HG02678 (cell line): ENCODE measurements around the gene FBXO31.

Experiments used
- ATAC-seq: cut with Tn5 transposase; IDR thresholded peaks from one replicate; pipeline ENCODE4 v1.9.1; 2021; ENCODE audit warnings: mild to moderate bottlenecking, moderate library complexity; ENCODE audit not compliant: unreplicated experiment

The FBXO31 gene, protein sequence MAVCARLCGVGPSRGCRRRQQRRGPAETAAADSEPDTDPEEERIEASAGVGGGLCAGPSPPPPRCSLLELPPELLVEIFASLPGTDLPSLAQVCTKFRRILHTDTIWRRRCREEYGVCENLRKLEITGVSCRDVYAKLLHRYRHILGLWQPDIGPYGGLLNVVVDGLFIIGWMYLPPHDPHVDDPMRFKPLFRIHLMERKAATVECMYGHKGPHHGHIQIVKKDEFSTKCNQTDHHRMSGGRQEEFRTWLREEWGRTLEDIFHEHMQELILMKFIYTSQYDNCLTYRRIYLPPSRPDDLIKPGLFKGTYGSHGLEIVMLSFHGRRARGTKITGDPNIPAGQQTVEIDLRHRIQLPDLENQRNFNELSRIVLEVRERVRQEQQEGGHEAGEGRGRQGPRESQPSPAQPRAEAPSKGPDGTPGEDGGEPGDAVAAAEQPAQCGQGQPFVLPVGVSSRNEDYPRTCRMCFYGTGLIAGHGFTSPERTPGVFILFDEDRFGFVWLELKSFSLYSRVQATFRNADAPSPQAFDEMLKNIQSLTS

DNA sequence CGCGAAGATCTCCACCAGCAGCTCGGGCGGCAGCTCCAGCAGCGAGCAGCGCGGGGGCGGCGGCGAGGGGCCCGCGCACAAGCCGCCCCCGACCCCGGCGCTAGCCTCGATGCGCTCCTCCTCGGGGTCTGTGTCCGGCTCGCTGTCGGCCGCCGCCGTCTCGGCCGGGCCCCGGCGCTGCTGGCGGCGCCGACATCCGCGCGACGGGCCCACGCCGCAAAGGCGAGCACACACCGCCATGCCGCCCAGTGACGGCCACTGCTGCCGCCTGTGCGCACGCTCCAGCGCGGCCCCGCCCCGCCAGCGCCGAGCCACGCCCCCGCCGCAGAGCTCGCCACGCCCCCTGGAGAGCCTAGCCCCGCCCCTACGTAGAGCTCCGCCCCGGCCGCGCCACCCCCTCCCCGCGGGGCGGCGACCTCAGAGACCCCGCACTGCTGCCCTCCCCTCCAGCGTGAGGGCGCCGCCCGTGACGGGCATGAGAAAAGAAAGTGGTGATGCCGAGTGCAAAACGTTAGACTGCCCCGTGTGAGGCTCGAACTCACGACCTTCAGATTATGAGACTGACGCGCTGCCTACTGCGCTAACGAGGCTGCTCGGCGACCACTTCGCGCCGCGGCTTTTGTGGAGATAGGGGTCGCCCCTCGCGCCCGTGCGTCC lies at the start of gene FBXO31:
FBXO31 (minus strand) TSS at position 272 of the 657 bp plus-strand sequence; CDS start at position 240, 32 bp downstream.
- ATAC-seq: peak; percentile 50

DNA sequence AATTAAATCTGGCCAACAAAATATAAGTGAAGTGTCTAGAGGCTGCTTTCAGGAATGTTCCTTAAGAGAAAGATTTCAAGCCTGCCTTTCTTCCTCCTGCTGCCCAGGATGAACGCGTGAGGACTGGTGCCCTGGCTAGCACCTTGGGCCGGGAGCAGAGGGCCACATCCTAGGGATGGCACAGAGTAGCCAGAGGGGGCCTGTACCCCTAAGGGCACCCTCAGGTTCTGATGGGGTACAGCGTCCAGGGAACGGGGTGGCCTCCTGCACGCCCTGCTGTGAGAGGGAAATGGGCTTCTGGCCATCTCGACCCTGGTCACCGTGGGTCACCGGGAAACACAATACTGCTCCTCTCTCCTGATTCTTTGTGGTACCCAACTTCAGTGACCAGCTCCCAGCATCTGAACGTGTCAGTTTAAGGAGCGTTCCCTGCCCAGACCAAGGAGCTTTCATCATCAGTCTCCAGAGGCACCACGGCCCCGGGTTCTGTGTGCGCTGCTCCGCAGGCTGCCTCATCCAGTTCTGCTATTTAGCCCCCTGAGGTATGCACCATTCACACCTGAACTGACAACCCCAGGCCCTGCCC lies 48.8 kb upstream of the FBXO31 start:
- no peak for ATAC-seq

DNA sequence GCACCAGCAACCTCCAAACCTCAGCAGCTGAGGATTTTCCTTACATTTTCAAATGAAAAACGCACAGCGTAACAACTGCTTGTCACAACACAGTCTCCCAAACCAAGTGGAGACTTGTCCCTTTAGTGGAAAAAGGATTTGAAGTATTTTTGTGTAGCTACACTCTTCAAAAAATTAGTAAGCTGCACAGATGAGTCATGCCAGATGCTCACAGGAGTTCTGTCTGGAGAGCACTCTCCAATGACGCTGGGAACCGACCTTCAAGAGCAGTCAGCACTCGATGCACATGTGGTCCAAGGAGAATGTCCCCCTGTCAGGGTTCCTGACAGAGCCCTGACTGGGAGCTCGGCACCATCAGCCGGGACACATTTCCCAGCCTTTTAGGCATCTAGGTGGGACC lies 48.4 kb upstream of the FBXO31 start:
- no peak for ATAC-seq

DNA sequence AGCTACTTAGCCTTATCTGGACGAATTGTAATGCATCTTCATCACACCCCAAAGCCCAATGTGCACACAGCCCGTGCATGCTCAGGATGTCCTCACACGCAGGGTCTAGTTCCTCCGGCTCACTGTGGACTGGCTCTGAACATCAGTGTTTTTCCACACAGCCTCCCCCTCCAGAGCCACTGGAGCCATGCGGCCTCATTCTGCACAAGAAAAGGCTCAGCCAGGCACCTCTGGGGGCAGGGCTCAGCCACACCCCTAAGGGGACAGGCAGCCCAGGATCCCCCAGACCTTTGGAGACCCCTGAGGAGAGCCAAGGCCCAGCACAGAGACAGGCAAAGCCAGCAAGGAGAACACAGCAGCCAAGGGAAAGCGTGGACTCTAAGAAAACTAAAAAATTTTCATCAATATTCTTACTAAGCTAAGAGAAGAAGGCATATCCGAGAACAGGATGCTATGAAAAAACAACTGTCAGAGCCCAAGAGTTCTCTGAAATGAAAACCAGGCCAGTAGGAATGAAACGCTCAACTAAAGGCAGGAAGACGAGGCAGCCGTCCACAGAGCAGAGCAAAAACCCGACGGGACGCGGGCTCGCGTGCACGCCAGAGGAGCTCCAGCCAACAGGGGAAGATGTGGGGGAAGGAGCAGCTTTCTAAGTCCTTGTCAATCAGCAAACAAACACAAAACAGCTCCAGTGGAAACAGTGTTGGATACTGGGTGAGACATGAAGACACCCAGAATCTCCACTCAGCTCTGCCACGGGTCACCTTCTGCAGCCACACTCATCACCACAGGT lies 43.0 kb upstream of the FBXO31 start:
- no peak for ATAC-seq

DNA sequence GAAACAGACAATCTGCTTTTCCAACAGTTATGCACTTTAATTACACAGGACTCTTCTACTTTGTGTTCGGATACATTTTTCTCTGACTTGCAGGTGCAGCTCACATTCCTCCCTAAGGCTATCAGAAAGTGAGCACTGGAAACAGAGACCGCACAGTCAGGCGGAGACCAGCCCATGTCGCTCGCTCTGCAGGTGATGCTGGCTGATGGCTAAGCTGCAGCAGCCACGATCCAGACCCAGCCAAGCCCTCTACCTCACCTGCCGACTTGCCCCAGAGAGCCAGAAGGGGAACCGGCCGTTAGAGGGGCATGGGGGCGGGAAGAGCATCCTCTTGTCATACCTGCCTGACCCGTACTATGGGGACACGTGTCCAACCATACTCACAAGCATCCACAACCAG lies 42.4 kb upstream of the FBXO31 start:
- ATAC-seq: no peak

DNA sequence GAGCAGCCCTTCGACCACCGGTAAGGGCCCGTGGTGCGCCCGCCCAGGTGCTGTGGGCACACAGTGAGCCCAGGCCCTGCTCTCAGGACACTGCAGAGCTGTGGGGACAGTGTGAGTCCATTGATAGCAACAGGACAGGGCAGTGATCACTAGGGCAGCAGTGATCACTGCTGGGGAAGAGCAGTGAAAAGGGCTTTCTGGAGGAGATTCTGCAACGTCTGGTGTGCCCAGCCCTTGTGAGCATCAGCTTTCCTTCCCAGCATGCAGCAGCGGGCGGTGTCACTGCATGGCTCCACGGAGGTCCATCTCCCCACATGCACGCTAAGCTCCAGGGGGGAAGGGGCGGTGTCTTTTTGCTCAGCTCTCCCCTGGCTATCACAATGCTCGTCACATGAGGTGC lies 40.7 kb upstream of the FBXO31 start:
- no peak for ATAC-seq

DNA sequence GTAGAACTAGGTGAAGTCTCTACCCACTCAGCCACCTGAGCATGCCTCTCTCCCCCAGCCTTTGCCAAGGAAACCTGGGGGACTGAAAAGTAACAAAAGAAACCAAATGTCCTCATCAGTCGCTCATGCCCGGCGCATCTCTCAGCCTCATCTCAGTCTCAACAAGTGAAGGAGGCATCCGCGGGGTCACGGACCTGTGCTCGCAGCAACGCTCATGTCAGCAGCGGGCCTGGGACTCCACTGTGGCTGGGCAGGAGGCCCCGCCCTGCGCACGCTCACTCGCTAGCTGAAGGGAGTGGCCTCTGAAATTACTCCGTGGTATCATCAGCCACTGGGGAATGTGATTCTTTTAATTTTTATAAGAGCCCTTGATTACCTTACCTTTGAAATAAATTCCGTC lies 39.9 kb upstream of the FBXO31 start:
- ATAC-seq: no peak

DNA sequence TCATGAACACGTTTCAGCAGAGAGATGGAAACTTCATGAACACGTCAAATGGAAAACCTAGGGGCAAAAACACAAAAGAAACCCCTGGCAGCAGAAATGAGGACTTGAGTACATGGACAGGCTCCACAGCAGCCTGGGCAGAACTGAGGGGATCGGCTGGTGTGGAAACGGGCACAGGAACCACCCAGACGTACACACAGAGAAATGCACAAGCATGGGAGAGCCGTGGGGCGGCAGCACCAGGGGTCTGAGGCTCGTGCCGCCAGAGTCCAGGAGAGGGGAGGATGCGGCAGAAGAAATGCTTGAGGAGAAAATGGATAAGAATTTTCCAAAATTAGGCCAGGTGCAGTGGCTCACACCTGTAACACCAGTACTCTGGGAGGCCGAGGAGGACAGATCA lies 38.5 kb upstream of the FBXO31 start:
- no peak for ATAC-seq

DNA sequence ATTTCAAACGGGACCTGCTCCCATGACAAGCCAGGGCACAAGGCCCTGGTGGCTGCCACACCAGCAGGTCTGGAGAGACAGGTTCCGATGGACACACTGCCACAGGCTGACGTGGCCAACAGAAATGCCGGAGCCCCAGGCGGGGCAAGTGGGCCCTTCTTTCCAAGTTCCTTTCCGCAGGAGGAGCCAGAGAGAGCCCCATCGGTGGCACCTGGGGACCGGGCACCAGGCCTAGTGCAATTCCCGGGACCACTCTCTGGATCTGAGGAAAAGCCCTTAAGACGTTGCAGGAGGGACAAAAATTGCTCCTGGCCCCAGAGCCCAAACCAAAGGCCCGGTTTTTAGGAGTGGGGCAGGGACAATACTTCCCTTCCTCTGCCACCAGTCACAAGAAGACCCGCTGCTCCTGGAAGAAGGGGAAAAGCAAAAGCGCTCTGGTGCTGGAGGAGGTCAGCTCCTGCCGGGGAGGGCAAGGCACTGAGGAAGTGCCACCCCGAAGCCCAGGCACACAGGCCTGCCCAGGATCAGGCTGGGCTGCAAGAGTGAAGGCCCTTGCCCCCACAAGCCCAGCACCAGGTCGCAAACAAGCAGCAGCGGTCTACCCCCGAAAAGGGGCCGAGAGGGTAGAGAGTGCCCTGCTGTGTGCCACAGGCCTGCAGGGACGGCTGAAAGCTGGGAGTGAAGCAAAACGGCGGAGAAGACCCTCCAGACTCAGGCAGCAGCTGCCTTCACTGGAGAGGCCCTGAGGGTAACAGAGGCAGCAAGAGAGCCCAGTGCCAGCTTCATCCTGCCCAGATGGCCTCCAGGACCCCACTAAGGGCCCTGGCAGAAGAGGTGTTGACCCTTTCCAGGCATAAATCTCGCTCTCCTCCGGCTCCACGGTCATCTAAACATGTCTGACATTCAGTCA lies 37.7 kb upstream of the FBXO31 start:
- ATAC-seq: no peak

DNA sequence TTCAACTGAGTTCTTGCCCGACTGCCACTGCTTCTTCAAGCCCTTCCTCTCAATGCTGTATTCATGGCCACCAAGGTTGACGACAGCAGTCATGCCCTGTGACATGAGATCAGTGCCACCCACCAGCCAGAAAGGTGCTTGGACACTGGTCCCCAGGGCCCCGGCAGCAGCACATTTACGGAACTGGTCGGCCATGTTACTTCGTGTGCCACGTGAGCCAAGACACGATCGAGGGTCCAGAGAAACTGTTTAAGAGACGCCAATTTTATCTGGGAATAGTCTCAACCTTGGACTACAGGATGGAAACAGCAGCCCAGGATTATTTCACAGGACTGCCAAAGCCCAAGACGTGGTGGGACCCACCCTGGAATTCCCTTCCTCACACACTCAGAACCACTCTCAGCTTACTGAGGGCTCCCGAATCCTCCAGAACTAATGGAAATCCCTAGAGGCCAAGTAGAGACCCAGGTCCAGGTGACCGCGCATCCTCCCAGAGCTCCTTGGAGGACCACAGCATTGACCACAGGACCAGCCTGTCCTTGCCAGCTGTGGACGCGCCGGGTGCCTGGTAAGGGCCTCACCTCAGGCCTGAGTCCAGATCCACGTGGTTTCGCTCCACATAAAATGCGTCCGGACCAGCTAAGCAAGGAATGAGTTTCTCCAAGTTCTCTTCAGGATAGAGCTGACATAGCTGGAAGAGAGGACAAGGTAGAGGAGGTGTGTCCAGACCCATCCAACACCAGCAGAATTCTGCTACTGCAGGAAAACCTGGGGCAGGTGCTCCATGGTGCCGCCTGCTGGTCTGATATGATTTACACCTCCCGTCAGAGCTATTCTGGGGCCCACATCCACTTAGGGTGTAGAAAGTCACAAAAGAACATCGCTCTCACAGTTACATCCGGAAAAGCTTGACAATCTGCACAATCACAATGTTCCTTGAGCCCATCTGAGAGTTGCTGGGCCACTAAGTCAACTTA lies 36.7 kb upstream of the FBXO31 start:
- no peak for ATAC-seq

DNA sequence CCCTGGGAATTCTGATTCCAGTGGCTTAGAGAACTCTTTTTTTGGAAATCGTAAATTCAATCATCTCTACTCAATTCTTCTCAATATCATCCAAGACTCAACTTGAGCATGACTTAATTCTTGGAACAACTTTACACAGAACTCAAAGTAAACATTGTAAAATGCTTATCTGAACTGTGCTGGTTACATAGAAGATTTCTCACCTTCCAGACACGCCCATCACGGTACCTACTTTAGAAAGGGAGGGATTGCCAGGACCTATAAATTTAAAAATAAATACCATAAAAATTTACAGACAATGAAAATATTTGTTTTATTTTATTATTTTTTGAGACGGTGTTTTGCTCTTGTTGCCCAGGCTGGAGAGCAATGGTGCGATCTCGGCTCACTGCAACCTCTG lies 35.1 kb upstream of the FBXO31 start:
- ATAC-seq: no peak

DNA sequence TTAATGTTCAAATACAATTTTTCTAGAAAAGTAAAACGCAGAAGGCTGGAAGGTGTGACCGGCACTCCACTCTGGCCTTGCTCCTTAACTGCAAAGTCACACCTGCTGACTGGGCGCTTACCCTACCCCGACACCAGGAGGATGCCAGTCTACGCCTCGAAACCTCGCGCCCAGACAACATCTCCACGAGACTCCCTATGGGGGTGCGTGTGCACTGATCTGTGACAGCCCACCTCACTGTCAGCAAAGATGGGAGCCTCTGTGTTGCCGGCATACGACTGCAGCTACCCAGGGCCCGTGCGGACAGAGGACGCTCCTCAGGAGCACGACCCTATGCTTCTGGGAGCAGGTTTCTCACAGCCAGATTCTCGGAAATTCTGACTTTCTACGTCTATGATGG lies 34.6 kb upstream of the FBXO31 start:
- ATAC-seq: no peak

DNA sequence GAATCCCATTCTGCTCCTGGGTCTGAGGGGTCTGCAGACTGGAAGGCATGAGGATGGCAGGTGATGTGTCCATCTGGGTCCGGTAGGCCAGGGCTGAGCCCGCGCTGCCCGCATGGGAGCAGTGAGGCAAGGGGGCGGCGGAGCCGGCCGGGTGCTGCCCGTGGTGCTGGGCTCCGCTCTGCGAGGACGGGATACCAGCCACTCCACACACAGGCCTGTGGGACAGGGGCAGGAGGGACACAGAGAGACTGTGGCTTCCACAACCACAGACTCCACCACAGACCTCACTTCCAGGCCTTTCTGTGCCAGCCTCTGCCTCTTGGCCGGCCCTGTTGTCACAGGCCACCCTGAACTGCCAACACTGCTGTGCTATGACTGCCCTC lies 33.9 kb upstream of the FBXO31 start:
- no peak for ATAC-seq

DNA sequence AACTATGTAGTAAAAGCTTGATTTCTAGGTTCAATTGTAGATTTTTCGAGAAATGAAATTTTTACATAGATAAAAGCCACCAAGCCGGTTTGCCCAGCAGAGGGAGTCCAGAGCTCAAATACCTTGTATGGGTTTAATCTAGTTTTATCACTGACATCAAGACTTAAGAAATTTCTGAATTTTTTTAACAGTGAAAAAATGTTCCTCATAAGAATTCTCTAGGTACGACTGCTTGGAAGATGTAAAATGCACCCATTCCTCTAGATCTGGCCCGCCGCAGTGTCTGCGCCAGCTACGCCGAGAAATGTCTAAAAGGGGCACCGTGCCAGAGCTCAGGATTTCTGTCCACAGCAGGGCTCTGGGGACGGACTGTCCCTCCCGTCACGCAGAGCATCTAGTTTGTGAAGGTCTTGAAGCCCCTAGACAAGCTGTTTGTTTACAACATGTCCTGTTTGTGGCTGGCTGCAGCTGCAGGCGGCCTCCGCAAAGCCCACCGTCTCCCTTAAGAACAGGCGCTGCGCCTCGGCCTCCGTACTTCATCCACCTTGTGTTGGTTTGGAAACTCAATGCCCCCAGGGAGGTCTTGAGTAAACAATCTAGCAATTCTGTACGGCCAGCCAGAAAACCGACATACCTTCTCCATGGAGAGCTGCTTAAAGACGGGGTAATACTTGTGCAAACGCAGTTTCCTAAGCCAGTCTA lies 33.4 kb upstream of the FBXO31 start:
- ATAC-seq: no peak

DNA sequence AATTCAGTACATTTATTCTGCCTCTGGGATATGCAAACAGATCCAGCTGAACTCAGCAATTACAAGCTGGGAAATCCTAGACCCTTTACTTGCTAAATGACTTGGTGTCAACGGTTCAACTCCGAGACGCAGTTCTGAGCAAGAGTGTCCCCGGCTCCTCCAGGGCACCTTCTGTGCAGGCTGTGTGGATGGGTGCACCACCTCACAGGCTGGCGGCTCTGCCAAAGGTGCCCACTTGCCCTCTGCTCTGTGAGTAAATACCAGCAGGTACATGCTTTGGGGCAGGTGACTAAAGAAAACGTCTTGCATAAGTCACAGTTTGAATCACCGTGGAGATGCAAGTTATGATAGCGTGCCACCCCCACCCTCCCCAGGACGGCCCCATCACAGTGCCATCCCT lies 31.9 kb upstream of the FBXO31 start:
- no peak for ATAC-seq

DNA sequence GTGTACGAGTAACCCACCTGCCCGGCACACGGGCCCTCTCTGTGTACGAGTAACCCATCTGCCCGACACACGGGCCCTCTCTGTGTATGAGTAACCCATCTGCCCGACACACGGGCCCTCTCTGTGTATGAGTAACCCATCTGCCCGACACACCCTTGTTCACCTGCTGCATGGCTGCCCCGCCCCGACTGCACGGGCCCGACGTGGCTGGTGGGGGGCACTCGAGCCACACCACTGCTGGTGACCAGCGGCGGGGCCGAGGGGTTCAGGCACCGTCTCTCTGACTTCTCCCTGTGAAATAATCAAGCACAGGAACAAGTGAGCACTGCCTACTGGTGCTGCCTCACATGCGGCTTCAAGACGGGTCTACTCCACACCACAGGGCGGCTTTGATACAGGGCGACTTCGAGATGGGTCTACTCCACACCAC lies 30.7 kb upstream of the FBXO31 start:
- no peak for ATAC-seq

DNA sequence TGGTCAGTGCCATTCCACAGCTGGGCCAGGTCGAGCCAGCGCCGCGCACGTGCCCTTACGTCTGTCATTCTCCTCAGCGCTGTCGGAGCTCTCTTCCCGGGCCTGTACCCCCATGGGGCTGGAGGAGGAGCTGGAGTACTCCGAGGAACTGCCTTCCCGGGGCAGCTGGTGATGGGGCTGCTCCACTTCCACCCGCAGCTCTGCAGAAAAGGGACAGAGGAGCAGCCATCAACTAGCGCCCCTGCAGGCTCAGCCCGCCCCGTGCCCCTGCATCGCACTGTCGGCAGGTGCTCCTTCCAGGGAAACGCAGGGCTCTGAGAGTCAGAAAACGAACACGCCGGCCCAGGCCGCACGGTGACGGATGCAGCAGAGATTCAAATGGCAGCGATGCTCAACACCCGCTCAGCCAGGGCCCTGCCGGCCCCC lies 29.4 kb upstream of the FBXO31 start:
- no peak for ATAC-seq

DNA sequence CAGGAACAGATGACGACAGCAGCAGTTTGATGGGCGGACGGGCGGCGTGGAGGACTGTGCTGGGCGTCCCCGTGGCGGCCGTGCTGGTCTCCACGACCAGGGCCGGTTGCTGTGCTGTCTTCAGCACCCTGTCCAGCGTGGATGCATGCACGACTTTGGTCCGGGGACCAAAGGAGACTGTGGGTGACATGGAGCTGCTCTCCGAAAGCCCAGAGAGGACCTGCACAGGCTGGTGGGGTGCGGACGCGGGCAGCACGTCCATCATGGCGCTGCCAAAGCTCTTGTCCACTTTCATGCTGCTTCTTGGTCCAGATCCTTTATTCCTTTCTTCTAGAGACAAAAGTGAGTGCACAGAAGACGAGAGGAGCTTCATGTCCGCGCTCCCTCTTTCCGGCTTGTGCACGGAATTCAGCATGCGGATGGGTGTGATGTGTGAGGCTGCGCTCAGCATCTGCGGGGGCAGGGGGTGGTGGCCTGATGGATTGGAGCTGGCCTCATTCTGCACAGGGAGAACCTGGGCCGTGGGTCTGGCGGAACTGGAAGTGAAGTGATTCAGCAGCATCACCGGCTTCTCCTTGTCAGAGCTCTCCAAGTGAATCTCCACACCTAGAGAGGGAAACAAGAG lies 28.9 kb upstream of the FBXO31 start:
- no peak for ATAC-seq
